B cell (primary cell): ENCODE measurements around the gene CAMKV. TPM values are rescaled to one million over a fixed set of nuclear protein-coding genes. Genes with fewer than 3 reads are reported as not detected.

Experiments
- ATAC-seq: fragments of 200-7000 bp; cut with Tn5 transposase; one replicate; pipeline ENCODE4 v1.10.0; 2021; ENCODE audit warnings: low read depth, mild to moderate bottlenecking, moderate number of reproducible peaks, moderate library complexity
- CTCF ChIA-PET: fragments of 350-600 bp; sonication (Branson Sonifier 250); formaldehyde crosslinking; loops from one replicate; lab custom pipeline; 2021; ENCODE audit warnings: antibody characterized with exemption, inconsistent platforms; lab: Charles Lee
- POLR2A ChIA-PET: fragments of 350-600 bp; sonication (Branson Sonifier 250); formaldehyde crosslinking; loops from one replicate; lab custom pipeline; 2021; ENCODE audit warnings: antibody characterized with exemption; lab: Charles Lee
- DNase-seq: peaks from one replicate; pipeline ENCODE4 v3.0.0; 2013
- H2AFZ ChIP-seq: 2 replicates; pipeline ENCODE4 v1.6.1; 2012; ENCODE audit warnings: mild to moderate bottlenecking, low read depth, low read length; ENCODE audit not compliant: insufficient read depth, poor library complexity, severe bottlenecking
- H3K27ac ChIP-seq, 2 donors: 1 replicate in 1 of 2; 2 replicates in 1 of 2; pipeline ENCODE4 v1.5.1; 2012 to 2013; ENCODE audit warnings: low read length in 2 of 2, mild to moderate bottlenecking in 2 of 2, moderate library complexity in 1 of 2
- H3K27me3 ChIP-seq, 4 experiments: fragments of 200-600 bp in 1 of 4; sonication (generic) in 1 of 4; replicated peaks in 1 of 4; 1 replicate in 2 of 4; 2 replicates in 2 of 4; pipeline versions ENCODE4 v1.6.1 to v1.7.0; 2013 to 2016; ENCODE audit warnings: low read length in 3 of 4, mild to moderate bottlenecking in 2 of 4, mixed read lengths in 1 of 4, moderate library complexity in 1 of 4; ENCODE audit not compliant: insufficient read depth in 4 of 4, control insufficient read depth in 3 of 4; ENCODE audit errors: control extremely low read depth in 1 of 4
- H3K36me3 ChIP-seq, 2 experiments: replicated peaks in 1 of 2; 1 replicate in 1 of 2; 2 replicates in 1 of 2; pipeline versions ENCODE4 v1.6.1 to v1.7.1; 2013; ENCODE audit warnings: low read length in 1 of 2; ENCODE audit not compliant: insufficient read depth in 2 of 2, control insufficient read depth in 1 of 2; ENCODE audit errors: control extremely low read depth in 1 of 2, extremely low read depth in 1 of 2
- H3K4me1 ChIP-seq, 2 donors: fragments of 200-600 bp in 1 of 2; sonication (generic) in 1 of 2; 1 replicate in 1 of 2; 2 replicates in 1 of 2; pipeline versions ENCODE4 v1.5.1 to v1.6.1; 2013 to 2017; ENCODE audit warnings: low read length in 2 of 2; ENCODE audit not compliant: control insufficient read depth in 2 of 2, insufficient read depth in 2 of 2
- H3K4me2 ChIP-seq: replicated peaks from 2 replicates; pipeline ENCODE3; 2012; ENCODE audit warnings: mild to moderate bottlenecking, low read depth, low read length; ENCODE audit not compliant: poor library complexity, severe bottlenecking
- H3K4me3 ChIP-seq, 5 experiments: fragments of 200-600 bp in 1 of 5; sonication (generic) in 1 of 5; 1 replicate in 3 of 5; 2 replicates in 2 of 5; pipeline versions ENCODE4 v1.5.1 to v1.7.0; 2011 to 2016; ENCODE audit warnings: low read length in 4 of 5, mild to moderate bottlenecking in 4 of 5, low read depth in 2 of 5, control low read depth in 1 of 5, moderate library complexity in 1 of 5; ENCODE audit not compliant: insufficient read depth in 1 of 5; ENCODE audit errors: control extremely low read depth in 1 of 5, extremely low read depth in 1 of 5
- H3K79me2 ChIP-seq: fragments of 200-600 bp; sonication (generic); one replicate; pipeline ENCODE4 v1.6.0; 2016; ENCODE audit warnings: low read length; ENCODE audit not compliant: control insufficient read depth, insufficient read depth
- H3K9ac ChIP-seq: fragments of 200-600 bp; sonication (generic); 2 replicates; pipeline ENCODE4 v1.6.1; 2017; ENCODE audit warnings: mild to moderate bottlenecking, low read length, moderate library complexity
- H3K9me3 ChIP-seq, 3 donors: one replicate each; pipeline versions ENCODE4 v1.6.1 to v1.7.1; 2013; ENCODE audit warnings: low read length in 2 of 3; ENCODE audit not compliant: control insufficient read depth in 2 of 3, insufficient read depth in 1 of 3; ENCODE audit errors: control extremely low read depth in 1 of 3
- H4K20me1 ChIP-seq: 2 replicates; pipeline ENCODE4 v1.6.0; 2012; ENCODE audit warnings: mild to moderate bottlenecking, low read length; ENCODE audit not compliant: insufficient read depth, control insufficient read depth, poor library complexity, severe bottlenecking
- H3K27ac Mint-ChIP-seq: one replicate; pipeline ENCODE4 v1.8.0; 2021; ENCODE audit warnings: mixed read lengths
- H3K27me3 Mint-ChIP-seq: one replicate; pipeline ENCODE4 v1.8.0; 2021; ENCODE audit warnings: mixed read lengths
- H3K4me1 Mint-ChIP-seq: one replicate; pipeline ENCODE4 v1.8.0; 2021; ENCODE audit warnings: mixed read lengths
- H3K4me3 Mint-ChIP-seq: one replicate; pipeline ENCODE4 v1.8.0; 2021; ENCODE audit warnings: mixed read lengths
- H3K9me3 Mint-ChIP-seq: one replicate; pipeline ENCODE4 v1.8.0; 2022; ENCODE audit warnings: mixed read lengths; ENCODE audit not compliant: insufficient read depth
- EZH2 ChIP-seq: IDR thresholded peaks from 2 replicates; pipeline ENCODE4 v1.6.1; 2012; ENCODE audit warnings: borderline replicate concordance, low read depth, mild to moderate bottlenecking, moderate library complexity, low read length; ENCODE audit not compliant: insufficient read depth, poor library complexity, severe bottlenecking
- WGBS: methylation state at CpG from one replicate; pipeline ENCODE4 v1.1.5; 2013; ENCODE audit warnings: missing lambda C conversion rate; ENCODE audit not compliant: insufficient coverage; 5-methylcytosine and 5-hydroxymethylcytosine counted together
- intact Hi-C: fragments of 100-400 bp; cut with micrococcal nuclease; formaldehyde crosslinking; loops from one replicate; pipeline ENCODE4 v1.10.0; 2022
- polyA plus RNA-seq: library from polyadenylated mRNA; depleted of rRNA; stranded (reverse); fragments of >200 nt; gene quantifications from 2 replicates; pipeline ENCODE4 v1.2.3, GENCODE V29; 2012
- small RNA-seq: library from RNA; depleted of rRNA; stranded (forward); fragments of <200 nt; gene quantifications from one replicate; pipeline ENCODE3, GENCODE V24; 2012; ENCODE audit warnings: low replicate concordance, low read depth; ENCODE audit not compliant: insufficient read length
- total RNA-seq, 2 donors: library from RNA; stranded (reverse); fragments of 120-200 nt in 1 of 2; gene quantifications; 1 replicate in 1 of 2; 2 replicates in 1 of 2; pipeline versions ENCODE4 v1.2.3 to v1.2.4, GENCODE V29; 2013 to 2022
- TF ChIP-seq, protein P1 (sequence below): fragments of 200-600 bp; IDR thresholded peaks from one replicate; pipeline ENCODE4 v1.8.0; 2022; ENCODE audit warnings: antibody characterized with exemption, mild to moderate bottlenecking

The CAMKV gene
- total and polyA plus RNA-seq, 2 donors (not counting 1 experiment from before 2014, with no cell fraction given) = not detected

DNA sequence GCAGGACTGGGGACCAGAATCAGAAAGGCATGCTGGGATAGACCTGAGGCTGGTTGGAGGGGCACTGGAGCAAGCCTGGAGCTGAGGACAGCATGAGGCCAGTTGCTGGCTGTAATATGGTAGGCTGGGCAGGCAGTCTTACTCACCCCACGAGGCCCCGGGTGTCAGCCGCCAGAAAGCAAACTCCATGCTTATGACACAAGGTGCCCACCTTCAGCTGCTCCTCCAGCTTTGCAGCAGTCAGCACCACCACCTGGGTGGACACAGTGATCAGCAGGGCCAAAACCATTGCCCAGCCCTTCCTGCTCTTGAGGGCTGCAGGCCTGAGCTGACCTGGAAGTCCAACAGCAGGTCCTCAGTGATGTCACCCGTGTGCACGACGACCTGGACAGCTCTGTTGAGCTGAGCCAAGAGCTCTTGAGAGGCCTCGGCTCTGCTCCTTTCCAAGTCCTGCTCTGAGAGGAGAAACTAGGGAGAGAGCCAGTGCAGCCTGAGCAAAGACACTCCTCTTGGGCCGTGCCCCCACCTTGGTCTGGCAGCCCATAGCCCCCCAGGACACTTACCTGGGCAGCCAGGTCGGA lies 56.7 kb downstream of the CAMKV start:
- H2AFZ ChIP-seq = peak overlapping the region; percentile 96
- ATAC-seq = no peak

More for the DNA sequence above, 56.7 kb downstream of the CAMKV start:
- Mint-ChIP-seq H3K27ac (peak overlapping the region; percentile 99), H3K9me3 (no peaks in the 10 kb centered on the region), H3K4me3 (peak overlapping the region; percentile 99), H3K4me1 (peaks cover 58% of the 10 kb centered on the region), H3K27me3 (no peaks in the 10 kb centered on the region)
- peaks cover 32 to 54% of the 10 kb centered on the region in 2 donors for H3K4me1 ChIP-seq
- H3K27ac ChIP-seq = peak overlapping the region; percentile 68 to 92
- 46% methylated on average over 9 of the region's 9 CpGs for WGBS
- H4K20me1 ChIP-seq = no peaks in the 10 kb centered on the region
- intact Hi-C loops = loop anchor here (1.0 kb wide), 1 partner anchor 8 kb away; no protein-coding TSS in a partner anchor
- peak overlapping the region; percentile 87 for H3K4me2 ChIP-seq
- peaks cover 0 to 50% of the 10 kb centered on the region in 2 experiments for H3K36me3 ChIP-seq
- ChIA-PET POLR2A (interaction anchor here (0.6 to 3.3 kb wide), 6 partner anchors 8 to 1687 kb away, joined by 3 to 24 read pairs (median 9); partner anchors contain the start of genes INKA1 and IP6K1), CTCF (interaction anchor here (0.8 to 11.0 kb wide), 4 partner anchors 9 to 25 kb away, joined by 3 to 121 read pairs (median 42); partner anchors contain the start of gene INKA1)
- DNase-seq = no peak
- H3K27me3 ChIP-seq = no peaks in the 10 kb centered on the region
- no peaks in the 10 kb centered on the region for H3K9me3 ChIP-seq
- H3K79me2 ChIP-seq = peaks cover 64% of the 10 kb centered on the region
- peak overlapping the region; percentile 48 to 93 (median 78) for H3K4me3 ChIP-seq
- peak overlapping the region; percentile 81 for H3K9ac ChIP-seq
- TF ChIP-seq EZH2 = no peak
- TF ChIP-seq, protein P1, sequence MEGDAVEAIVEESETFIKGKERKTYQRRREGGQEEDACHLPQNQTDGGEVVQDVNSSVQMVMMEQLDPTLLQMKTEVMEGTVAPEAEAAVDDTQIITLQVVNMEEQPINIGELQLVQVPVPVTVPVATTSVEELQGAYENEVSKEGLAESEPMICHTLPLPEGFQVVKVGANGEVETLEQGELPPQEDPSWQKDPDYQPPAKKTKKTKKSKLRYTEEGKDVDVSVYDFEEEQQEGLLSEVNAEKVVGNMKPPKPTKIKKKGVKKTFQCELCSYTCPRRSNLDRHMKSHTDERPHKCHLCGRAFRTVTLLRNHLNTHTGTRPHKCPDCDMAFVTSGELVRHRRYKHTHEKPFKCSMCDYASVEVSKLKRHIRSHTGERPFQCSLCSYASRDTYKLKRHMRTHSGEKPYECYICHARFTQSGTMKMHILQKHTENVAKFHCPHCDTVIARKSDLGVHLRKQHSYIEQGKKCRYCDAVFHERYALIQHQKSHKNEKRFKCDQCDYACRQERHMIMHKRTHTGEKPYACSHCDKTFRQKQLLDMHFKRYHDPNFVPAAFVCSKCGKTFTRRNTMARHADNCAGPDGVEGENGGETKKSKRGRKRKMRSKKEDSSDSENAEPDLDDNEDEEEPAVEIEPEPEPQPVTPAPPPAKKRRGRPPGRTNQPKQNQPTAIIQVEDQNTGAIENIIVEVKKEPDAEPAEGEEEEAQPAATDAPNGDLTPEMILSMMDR = no peak

Small RNA genes within 50 kb of the gene (small RNA-seq; reads per million reads assigned to genes)
- gene RN7SL217P = not detected

Other genes with a start within 250 kb of the CAMKV start
- 87.5 and 96.2 TPM in 2 replicates for gene APEH, start 195.6 kb downstream of the CAMKV start, total RNA-seq
- 60.1 and 79.4 TPM in 2 replicates for gene APEH, start 195.6 kb downstream of the CAMKV start, polyA plus RNA-seq
- 14.5 and 15.7 TPM in 2 replicates for gene MST1, start 180.4 kb downstream of the CAMKV start, total RNA-seq
- gene MST1, start 180.4 kb downstream of the CAMKV start, polyA plus RNA-seq = 26.4 and 32.1 TPM in 2 replicates
- 53.2 and 69.0 TPM in 2 replicates for gene RNF123, start 180.3 kb downstream of the CAMKV start, total RNA-seq
- gene RNF123, start 180.3 kb downstream of the CAMKV start, polyA plus RNA-seq = 51.8 and 55.6 TPM in 2 replicates
- gene AMIGO3, start 150.2 kb downstream of the CAMKV start, total RNA-seq = not detected in 2 replicates
- 11.1 and 18.6 TPM in 2 replicates for gene AMIGO3, start 150.2 kb downstream of the CAMKV start, polyA plus RNA-seq
- 30.0 and 31.4 TPM in 2 replicates for gene GMPPB, start 146.0 kb downstream of the CAMKV start, total RNA-seq
- gene GMPPB, start 146.0 kb downstream of the CAMKV start, polyA plus RNA-seq = 32.5 and 54.4 TPM in 2 replicates
- 73.1 and 77.8 TPM in 2 replicates for gene IP6K1, start 83.4 kb downstream of the CAMKV start, total RNA-seq
- 27.8 and 29.3 TPM in 2 replicates for gene IP6K1, start 83.4 kb downstream of the CAMKV start, polyA plus RNA-seq
- gene CDHR4, start 70.0 kb downstream of the CAMKV start, total RNA-seq = 0.29 and 0.32 TPM in 2 replicates
- gene CDHR4, start 70.0 kb downstream of the CAMKV start, polyA plus RNA-seq = 0.18 and 0.33 TPM in 2 replicates
- gene INKA1, start 66.6 kb downstream of the CAMKV start, total RNA-seq = 25.8 and 28.2 TPM in 2 replicates
- gene INKA1, start 66.6 kb downstream of the CAMKV start, polyA plus RNA-seq = 15.5 and 24.0 TPM in 2 replicates
- gene UBA7, start 56.0 kb downstream of the CAMKV start, total RNA-seq = 418 and 436 TPM in 2 replicates
- 772 and 943 TPM in 2 replicates for gene UBA7, start 56.0 kb downstream of the CAMKV start, polyA plus RNA-seq
- gene TRAIP, start 13.3 kb downstream of the CAMKV start, total RNA-seq = 8.7 and 9.9 TPM in 2 replicates
- gene TRAIP, start 13.3 kb downstream of the CAMKV start, polyA plus RNA-seq = 5.0 and 5.7 TPM in 2 replicates
- 2.4 and 2.8 TPM in 2 replicates for gene MST1R, start 34.0 kb upstream of the CAMKV start, total RNA-seq
- gene MST1R, start 34.0 kb upstream of the CAMKV start, polyA plus RNA-seq = 0.92 and 1.7 TPM in 2 replicates
- 5.6 and 6.6 TPM in 2 replicates for gene MON1A, start 59.9 kb upstream of the CAMKV start, total RNA-seq
- 4.3 and 8.9 TPM in 2 replicates for gene MON1A, start 59.9 kb upstream of the CAMKV start, polyA plus RNA-seq
- 285 and 300 TPM in 2 replicates for gene RBM6, start 70.2 kb upstream of the CAMKV start, total RNA-seq
- gene RBM6, start 70.2 kb upstream of the CAMKV start, polyA plus RNA-seq = 221 and 223 TPM in 2 replicates
- 464 and 493 TPM in 2 replicates for gene RBM5, start 219.0 kb upstream of the CAMKV start, total RNA-seq
- 405 and 495 TPM in 2 replicates for gene RBM5, start 219.0 kb upstream of the CAMKV start, polyA plus RNA-seq